CD4-positive, alpha-beta T cell treated with Interleukin-1 beta for 1 hour (primary cell): ENCODE data around the gene GIGYF1.
"Not testable (repeated sequence)": the region's sequence is repeated elsewhere in the genome, so short reads cannot be mapped to it uniquely, and the experiment has no call there.

Experiments used
- DNase-seq, 2 donors: peaks; one replicate each; pipeline ENCODE4 v3.0.0-alpha.2; 2020 to 2022

Gene GIGYF1

GRCh38 chr7:100708395-100708794 lies 14.3 kb upstream of the GIGYF1 start:
- no peak for DNase-seq

- DNase-seq: no peak
Measured at GRCh38 chr7:100706672-100707311, 12.7 kb upstream of the GIGYF1 start.

GRCh38 chr7:100705753-100706671 lies 12.0 kb upstream of the GIGYF1 start, which contains the start of gene POP7:
Gene POP7, plus strand, starts transcription at chr7:100706121. Its CDS starts 710 bp downstream, at chr7:100706831.
- DNase-seq: peak; percentile 97 to 98

- peak; percentile 74 to 75 for DNase-seq
Measured at GRCh38 chr7:100705320-100705752, 11.3 kb upstream of the GIGYF1 start.

DNA sequence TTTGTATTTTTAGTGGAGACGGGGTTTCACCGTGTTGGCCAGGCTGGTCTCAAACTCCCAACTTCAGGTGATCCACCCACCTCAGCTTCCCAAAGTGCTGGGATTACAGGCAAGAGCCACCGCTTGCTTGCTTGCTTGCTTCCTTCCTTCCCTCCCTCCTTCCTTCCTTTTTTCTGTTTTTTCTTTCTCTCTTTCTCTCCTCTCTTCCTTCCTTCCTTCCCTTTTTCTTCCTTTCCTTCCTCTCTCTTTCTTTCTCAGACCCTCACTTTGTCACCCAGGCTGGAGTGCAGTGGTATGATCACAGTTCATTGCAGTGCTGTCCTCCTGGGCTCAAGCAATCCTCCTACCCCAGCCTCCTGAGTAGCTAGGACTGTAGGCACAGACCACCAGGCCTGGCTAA lies 7.0 kb upstream of the GIGYF1 start:
- not testable (repeated sequence) for DNase-seq

- no peak for DNase-seq
Measured at GRCh38 chr7:100699018-100699417, 5.0 kb upstream of the GIGYF1 start.

- no peak for DNase-seq
Measured at GRCh38 chr7:100696123-100696521, 2.1 kb upstream of the GIGYF1 start.

DNA sequence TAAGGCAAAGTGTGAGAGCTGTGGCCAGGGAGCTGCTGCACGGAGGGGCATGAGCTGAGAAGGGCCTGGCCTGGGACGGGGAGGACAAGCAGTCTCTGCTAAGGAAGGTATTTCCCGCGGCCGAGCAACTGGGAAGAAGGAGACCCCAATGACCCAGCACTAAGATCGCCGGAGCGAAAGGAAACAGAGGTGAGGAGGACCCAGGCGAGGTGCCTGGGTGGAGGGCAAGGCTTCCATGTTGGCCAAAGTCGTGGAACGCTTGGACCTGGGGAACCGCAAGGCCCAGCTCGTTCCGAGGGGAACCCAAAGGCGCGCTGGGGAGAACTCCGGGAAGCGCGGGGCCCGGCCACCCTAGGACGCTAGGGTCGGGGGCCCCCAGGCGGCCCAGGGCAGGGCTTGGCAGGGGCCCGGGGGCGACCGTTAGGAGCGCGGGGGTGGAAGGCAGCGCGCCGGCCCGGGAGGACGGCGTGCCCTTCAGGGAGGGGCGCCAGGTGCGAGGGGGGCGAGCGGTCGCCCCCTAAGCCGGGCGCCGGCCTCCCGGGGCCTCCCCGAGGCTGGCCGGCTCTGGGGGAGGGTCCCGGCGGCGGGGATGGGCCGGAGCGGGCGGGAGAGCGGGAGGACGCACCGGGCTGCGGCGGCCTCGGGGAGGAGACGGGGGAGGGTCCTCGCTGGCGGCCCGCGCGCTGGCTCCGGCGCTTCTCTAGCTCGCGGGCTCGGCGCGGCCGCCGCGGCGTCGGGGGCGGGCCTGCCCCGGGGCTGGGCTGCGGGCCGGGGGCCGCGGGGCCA lies 545 bp downstream of the GIGYF1 start:
- no peak for DNase-seq

GRCh38 chr7:100692578-100692961 lies 1.5 kb downstream of the GIGYF1 start:
- DNase-seq: no peak

- peak; percentile 78 to 86 for DNase-seq
Measured at GRCh38 chr7:100691676-100692577, 2.1 kb downstream of the GIGYF1 start.

GRCh38 chr7:100689230-100690135 lies 4.6 kb downstream of the GIGYF1 start:
- DNase-seq: no peak

DNA sequence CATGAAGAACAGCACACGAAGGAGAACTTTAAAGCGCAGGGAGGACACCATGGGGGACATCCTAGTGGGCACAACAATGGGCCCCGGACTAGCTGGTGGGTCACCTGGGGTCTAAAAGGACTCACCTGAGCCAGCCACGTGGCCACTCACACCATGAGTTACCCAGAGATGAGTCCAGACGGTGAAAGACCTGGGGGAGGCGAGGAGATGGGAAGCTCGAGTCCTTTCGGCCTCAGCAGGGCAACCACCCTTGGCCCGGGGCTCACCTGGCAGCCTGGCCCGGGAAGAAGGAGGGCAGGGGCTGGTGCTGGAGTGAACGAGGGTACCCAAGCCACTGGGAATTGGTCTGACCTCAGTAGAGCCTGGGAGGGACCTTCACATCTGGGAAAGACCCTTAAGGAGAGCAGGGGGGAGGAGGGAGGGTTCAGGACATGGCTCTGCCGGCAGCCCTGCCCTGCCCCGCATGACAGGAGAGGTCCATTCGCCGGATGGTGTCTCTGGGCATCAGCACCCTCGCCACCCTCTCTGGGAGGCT lies 5.7 kb downstream of the GIGYF1 start:
- DNase-seq: no peak

DNA sequence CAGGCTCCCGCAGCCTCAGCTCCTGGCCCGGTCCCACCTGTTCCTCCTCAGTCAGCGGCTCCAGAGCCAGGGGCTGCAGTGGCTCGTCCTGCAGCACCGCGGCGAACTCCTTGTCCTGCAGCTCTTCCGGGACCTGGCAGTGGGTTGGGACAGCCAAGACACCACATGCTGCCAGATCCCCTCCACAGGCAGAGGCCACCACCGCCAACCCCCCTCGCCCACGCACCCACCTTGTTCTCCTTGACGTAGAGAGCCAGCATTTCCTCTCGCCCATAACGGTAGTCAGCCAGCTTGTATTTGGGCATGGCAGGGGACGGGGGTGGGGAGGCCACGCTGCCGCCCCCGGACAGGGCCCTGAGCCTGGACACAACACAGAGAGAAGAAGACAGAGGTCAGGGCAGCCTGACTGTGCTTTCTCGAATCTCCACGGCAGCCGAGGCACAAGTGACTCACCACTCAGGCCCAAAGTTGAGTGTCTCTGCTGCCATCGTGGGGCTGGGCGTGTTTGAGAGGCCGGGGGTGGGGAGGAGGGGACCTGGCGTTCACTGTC lies 6.2 kb downstream of the GIGYF1 start:
- DNase-seq: no peak

GRCh38 chr7:100687261-100687660 lies 6.8 kb downstream of the GIGYF1 start:
- DNase-seq: no peak

DNA sequence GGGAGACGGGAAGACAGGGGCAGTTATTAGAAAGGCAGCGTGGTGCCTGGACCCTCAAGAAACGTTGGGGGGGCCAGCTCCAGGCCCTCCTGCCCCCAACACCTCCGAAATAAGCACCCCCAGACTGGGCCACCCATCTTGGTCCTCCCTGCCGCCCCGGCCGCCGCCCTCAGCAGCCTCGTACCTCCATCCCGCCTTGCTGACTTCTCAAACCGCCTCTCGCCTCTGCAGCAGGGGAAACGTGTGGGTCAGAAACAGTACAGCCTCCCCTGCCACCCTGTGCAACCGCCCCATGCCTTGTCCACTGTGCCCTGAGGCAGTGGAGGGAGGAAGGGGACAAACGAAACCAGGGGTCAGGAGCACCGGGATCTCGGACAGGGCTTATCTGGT lies 7.2 kb downstream of the GIGYF1 start:
- DNase-seq: no peak

DNA sequence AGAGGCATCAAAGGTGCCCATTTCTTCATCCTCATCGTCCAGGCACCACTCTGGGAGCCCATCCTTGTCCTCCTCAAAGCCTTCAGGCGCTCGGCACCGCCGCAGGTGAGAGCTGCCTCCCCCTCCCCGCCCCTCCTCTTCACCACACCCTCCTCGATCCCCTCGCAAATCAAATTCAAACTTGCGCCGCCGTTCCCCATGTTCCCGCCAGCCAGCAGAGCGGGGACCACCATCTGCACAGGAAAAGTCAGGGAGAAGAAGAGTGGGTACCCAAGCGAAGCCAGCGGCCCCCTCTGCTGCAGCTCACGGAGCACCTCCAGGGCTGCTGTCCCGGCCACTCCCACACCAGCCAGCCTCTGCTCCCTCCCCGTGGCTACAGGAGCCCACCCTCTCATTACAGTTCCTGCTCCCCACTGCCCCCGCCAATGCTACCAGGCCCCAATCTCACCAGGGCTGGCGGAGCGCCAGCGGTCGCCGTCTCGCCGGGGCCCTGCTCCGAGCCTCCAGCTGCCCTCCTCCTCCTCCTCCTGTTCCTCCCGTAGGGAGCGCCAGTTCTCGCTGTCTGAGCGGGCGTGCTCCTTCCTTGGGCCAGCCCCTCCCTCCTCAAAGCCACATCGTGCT lies 7.7 kb downstream of the GIGYF1 start:
- no peak for DNase-seq

- DNase-seq: no peak
Measured at GRCh38 chr7:100685631-100686145, 8.4 kb downstream of the GIGYF1 start.

DNA sequence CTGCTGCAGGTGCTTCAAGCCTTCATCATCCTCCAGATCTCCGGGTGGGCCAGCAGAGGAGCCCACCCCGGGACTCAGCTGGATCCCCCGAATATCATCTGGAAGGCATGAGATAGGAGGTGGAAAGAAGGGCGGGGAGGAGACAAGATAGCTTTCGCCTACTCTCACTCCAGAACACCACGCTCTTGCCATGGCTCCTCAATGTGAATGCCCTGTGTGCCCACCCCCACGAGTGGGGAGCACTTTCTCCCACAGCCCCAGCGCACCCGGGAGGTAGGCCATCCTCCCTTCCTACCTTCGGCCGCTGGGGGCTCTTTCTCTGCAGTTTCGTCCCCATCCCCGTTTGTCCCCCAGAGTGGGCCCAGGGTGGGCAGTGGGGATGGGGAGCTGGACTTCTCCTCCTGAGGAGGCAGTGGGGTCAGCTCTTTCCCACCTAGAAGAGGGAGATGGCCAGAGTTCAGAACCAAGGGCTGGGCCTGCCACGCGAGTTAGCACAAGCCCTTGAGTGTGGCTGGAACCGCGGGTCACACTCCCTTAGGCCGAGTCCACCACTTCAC lies 8.9 kb downstream of the GIGYF1 start:
- no peak for DNase-seq

DNA sequence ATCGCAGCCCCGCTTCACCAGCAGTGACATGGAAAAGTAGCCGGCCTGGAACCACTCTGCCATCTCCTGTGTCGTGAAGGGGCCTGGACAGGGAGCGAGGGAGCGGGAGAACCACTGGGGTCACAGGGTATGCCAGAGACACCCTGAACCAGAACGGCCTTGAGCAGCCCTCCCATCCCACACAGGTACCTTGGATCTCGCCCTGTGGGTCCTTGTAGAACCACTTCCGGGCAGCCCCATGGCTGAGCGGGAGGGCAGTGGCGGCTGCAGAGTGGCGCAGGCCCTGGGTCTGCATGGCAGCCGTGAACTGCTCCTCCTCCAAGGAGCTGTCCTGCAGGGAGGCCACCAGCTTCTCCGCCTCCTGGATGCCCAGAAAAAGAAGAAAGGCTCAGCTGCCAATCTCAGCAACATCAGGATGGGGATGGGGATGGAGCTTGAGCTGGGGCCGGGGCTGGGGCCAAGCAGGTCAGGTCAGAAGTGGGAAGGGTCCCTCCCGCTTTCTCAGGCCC lies 9.5 kb downstream of the GIGYF1 start:
- DNase-seq: no peak
